HEK293 (cell line): ENCODE data around the gene PPDPF.

ENCODE experiments used
- CTCF ChIP-seq: fragments of 450-650 bp; formaldehyde crosslinking; IDR thresholded peaks from 2 replicates; pipeline ENCODE4 v1.5.1; 2016; ENCODE audit warnings: missing biosample characterization, missing genetic modification characterization
- EGR2 ChIP-seq: fragments of 450-650 bp; formaldehyde crosslinking; IDR thresholded peaks from 2 replicates; pipeline ENCODE4 v1.5.1; 2016; ENCODE audit warnings: low read depth, missing biosample characterization, missing genetic modification characterization
- SALL2 ChIP-seq: fragments of 450-650 bp; formaldehyde crosslinking; IDR thresholded peaks from 2 replicates; pipeline ENCODE4 v1.5.0; 2017; ENCODE audit warnings: missing biosample characterization, mild to moderate bottlenecking, missing genetic modification characterization, borderline replicate concordance
- ZNF580 ChIP-seq: fragments of 450-650 bp; formaldehyde crosslinking; IDR thresholded peaks from 2 replicates; pipeline ENCODE4 v1.5.1; 2016; ENCODE audit warnings: missing biosample characterization, missing genetic modification characterization
- ZNF785 ChIP-seq: fragments of 450-650 bp; formaldehyde crosslinking; IDR thresholded peaks from 2 replicates; pipeline ENCODE4 v1.5.1; 2016; ENCODE audit warnings: missing biosample characterization, missing genetic modification characterization
- ZNF830 ChIP-seq: fragments of 450-650 bp; IDR thresholded peaks from 2 replicates; pipeline ENCODE4 v1.5.0; 2018; ENCODE audit warnings: missing biosample characterization, missing genetic modification characterization, low read depth, mild to moderate bottlenecking, moderate library complexity

- TF ChIP-seq ZNF785, result no peak
- TF ChIP-seq ZNF580 (tag by site-specific recombination), result no peak
- no peak for TF ChIP-seq ZNF830 (tag by site-specific recombination)
- no peak for TF ChIP-seq CTCF (tag by site-specific recombination)
- TF ChIP-seq EGR2, result no peak
- TF ChIP-seq SALL2 (tag by site-specific recombination), result no peak
Observed at GRCh38 chr20:63499338-63499969, 21.1 kb upstream of the PPDPF start.
